Prostate gland (tissue), 2 donors: ENCODE measurements around the gene PIK3R2. TPM values are rescaled to one million over a fixed set of nuclear protein-coding genes. Genes with fewer than 3 reads are reported as not detected.

Experiments
- DNase-seq: peaks from one replicate; pipeline ENCODE4 v3.0.0-alpha.2; 2019; ENCODE audit warnings: low spot score
- H3K27ac ChIP-seq, 2 donors: fragments of 200-600 bp; sonication (generic); 2 replicates each; pipeline ENCODE4 v1.5.1; 2017 to 2019
- H3K27me3 ChIP-seq: fragments of 200-600 bp; sonication (generic); replicated peaks from 2 replicates; pipeline ENCODE4 v1.5.1; 2019; ENCODE audit not compliant: insufficient read depth
- H3K36me3 ChIP-seq, 2 donors: fragments of 200-600 bp; sonication (generic); 1 replicate in 1 of 2; 2 replicates in 1 of 2; pipeline versions ENCODE4 v1.5.1 to v1.8.1; 2017 to 2019
- H3K4me1 ChIP-seq: fragments of 200-600 bp; sonication (generic); replicated peaks from 2 replicates; pipeline ENCODE4 v1.5.1; 2019
- H3K4me3 ChIP-seq, 2 donors: fragments of 200-600 bp; sonication (generic); 2 replicates each; pipeline ENCODE4 v1.5.1; 2017 to 2019
- H3K9me3 ChIP-seq: fragments of 200-600 bp; sonication (generic); 2 replicates; pipeline ENCODE4 v1.5.1; 2017
- POLR2A ChIP-seq: fragments of 450-650 bp; IDR thresholded peaks from one replicate; pipeline ENCODE4 v1.6.1; 2016; ENCODE audit warnings: antibody characterized with exemption, mild to moderate bottlenecking
- POLR2AphosphoS5 ChIP-seq: sonication (generic); formaldehyde crosslinking; IDR thresholded peaks from one replicate; pipeline ENCODE4 v1.6.1; 2017; ENCODE audit warnings: antibody characterized with exemption
- WGBS: methylation state at CpG from one replicate; pipeline ENCODE4 v1.1.5; 2018; 5-methylcytosine and 5-hydroxymethylcytosine counted together
- intact Hi-C: fragments of 100-400 bp; cut with DNase I; formaldehyde crosslinking; loops from one replicate; pipeline ENCODE4 v1.14.2; 2022
- total RNA-seq, 2 donors: library from RNA; depleted of rRNA; stranded (reverse); fragments of >200 nt; gene quantifications; one replicate each; pipeline ENCODE4 v1.1.0, GENCODE V29; 2016
- TF ChIP-seq, protein P1 (sequence below), 4 experiments: fragments of 200-600 bp in 2 of 4; fragments of 450-650 bp in 2 of 4; sonication (generic) in 2 of 4; IDR thresholded peaks; 1 replicate in 3 of 4; 2 replicates in 1 of 4; pipeline ENCODE4 v1.5.1; 2016 to 2019; ENCODE audit warnings: antibody characterized with exemption in 4 of 4, mild to moderate bottlenecking in 2 of 4, moderate library complexity in 2 of 4

PIK3R2 gene
- total RNA-seq, 2 donors from 2014 or later: 41.3 to 71.6 TPM

DNA sequence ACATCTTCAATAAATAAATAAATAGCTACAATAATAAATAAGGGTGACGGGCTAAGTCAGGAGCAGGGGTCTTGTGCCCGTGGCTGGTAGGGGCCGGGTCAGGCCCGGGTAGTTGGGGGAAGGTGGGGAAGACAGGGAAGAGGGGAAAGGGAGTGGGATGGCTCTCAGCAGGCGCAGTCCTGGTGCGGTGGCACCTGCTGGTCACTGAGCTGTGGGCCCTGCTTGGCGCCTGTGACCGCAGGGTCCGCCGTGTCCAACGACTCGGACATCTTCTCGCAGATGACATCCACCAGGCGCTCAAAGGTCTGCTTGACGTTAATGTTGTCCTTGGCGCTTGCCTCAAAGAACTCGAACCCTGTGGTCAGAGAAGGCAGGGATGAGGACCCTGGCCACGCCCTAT, 44.3 kb downstream of the PIK3R2 start:
- no peaks in the 10 kb centered on the region for H3K9me3 ChIP-seq
- H3K27me3 ChIP-seq: no peaks in the 10 kb centered on the region
- peaks cover 6% of the 10 kb centered on the region for H3K4me1 ChIP-seq
- H3K4me3 ChIP-seq: no peak overlapping the region
- DNase-seq: no peak
- no peak for TF ChIP-seq POLR2AphosphoS5
- TF ChIP-seq, protein P1, sequence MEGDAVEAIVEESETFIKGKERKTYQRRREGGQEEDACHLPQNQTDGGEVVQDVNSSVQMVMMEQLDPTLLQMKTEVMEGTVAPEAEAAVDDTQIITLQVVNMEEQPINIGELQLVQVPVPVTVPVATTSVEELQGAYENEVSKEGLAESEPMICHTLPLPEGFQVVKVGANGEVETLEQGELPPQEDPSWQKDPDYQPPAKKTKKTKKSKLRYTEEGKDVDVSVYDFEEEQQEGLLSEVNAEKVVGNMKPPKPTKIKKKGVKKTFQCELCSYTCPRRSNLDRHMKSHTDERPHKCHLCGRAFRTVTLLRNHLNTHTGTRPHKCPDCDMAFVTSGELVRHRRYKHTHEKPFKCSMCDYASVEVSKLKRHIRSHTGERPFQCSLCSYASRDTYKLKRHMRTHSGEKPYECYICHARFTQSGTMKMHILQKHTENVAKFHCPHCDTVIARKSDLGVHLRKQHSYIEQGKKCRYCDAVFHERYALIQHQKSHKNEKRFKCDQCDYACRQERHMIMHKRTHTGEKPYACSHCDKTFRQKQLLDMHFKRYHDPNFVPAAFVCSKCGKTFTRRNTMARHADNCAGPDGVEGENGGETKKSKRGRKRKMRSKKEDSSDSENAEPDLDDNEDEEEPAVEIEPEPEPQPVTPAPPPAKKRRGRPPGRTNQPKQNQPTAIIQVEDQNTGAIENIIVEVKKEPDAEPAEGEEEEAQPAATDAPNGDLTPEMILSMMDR (IDR thresholded peaks at IDR 0.05): no peak
- no peak for TF ChIP-seq POLR2A
- 92% methylated on average over 17 of the region's 18 CpGs for WGBS
- intact Hi-C loops: no loop called here
- H3K36me3 ChIP-seq: no peaks in the 10 kb centered on the region
- H3K27ac ChIP-seq: no peak overlapping the region

DNA sequence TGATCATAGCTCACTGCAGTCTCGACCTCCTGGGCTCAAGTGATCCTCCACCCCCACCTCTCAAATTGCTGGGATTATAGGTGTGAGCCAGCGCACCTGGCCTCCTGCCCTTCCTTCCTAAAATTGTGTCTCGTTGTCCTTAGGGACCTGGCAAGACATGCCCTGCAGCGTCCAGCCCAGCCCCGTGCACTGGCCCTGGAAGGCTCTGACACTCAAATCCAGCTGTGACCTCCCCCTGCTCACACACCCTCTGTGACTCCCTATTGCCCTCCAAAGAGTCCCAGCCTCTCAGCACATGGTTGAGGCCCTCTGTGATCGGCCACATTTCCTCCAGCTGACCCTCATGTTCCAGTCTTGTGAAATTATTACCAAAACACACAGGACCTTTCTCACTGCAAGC, 45.0 kb downstream of the PIK3R2 start:
- Histone ChIP-seq H3K27me3 (no peaks in the 10 kb centered on the region), H3K9me3 (no peaks in the 10 kb centered on the region), H3K36me3 (no peaks in the 10 kb centered on the region), H3K4me1 (peaks cover 9% of the 10 kb centered on the region), H3K27ac (no peak overlapping the region), H3K4me3 (no peak overlapping the region)
- intact Hi-C loops: no loop called here
- no peak for TF ChIP-seq POLR2A
- TF ChIP-seq, protein P1 (IDR thresholded peaks at IDR 0.05): no peak
- TF ChIP-seq POLR2AphosphoS5: no peak
- WGBS: 67% methylated on average over 6 of the region's 6 CpGs
- no peak for DNase-seq

DNA sequence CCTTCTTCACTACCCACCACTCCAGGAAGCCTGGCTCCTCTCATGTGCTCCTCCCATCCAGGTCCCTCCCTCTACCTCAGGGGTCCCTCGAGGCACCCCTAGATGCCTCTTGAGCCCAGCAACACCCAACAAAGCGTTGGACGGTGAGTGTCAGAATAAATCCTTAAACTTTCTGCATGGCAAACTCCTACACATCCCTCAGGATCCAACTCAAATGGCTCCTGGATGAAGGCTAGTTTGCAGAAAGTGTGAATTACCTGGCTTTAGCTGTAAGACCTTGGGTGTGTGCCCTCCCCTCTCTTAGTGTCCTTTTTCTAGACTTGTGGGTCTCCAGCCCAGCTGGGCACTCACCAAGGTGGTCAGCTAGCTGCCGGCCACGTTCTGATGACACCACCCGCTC, 45.4 kb downstream of the PIK3R2 start:
- Histone ChIP-seq H3K36me3 (no peaks in the 10 kb centered on the region), H3K27ac (no peak overlapping the region), H3K9me3 (no peaks in the 10 kb centered on the region), H3K27me3 (no peaks in the 10 kb centered on the region), H3K4me3 (no peak overlapping the region), H3K4me1 (peaks cover 11% of the 10 kb centered on the region)
- 94% methylated on average over 6 of the region's 6 CpGs for WGBS
- no peak for DNase-seq
- intact Hi-C loops: no loop called here
- TF ChIP-seq POLR2AphosphoS5: no peak
- no peak for TF ChIP-seq POLR2A
- TF ChIP-seq, protein P1 (IDR thresholded peaks at IDR 0.05): no peak

DNA sequence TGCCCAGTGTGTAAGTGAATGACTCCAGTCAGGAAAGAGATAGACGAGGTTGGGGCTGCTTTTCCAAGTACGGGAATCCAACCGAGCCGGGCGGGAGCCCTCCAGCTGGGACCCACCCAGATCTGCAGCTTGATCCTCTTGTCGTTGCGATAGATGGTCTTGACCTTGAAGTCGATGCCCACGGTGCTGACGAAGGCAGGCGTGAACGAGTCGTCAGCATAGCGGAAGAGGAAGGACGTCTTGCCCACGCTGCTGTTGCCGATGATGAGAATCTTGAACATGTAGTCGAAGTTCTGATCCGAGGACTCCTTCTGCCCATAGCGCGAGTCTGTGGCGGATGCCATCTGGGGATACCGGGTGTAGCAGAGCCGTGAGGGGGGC, 49.4 kb downstream of the PIK3R2 start:
- 78% methylated on average over 24 of the region's 24 CpGs for whole genome bisulfite sequencing
- Histone ChIP-seq H3K9me3 (no peaks in the 10 kb centered on the region), H3K27ac (no peak overlapping the region), H3K36me3 (no peaks in the 10 kb centered on the region), H3K4me1 (peaks cover 5% of the 10 kb centered on the region), H3K27me3 (no peaks in the 10 kb centered on the region), H3K4me3 (no peak overlapping the region)
- TF ChIP-seq, protein P1 (IDR thresholded peaks at IDR 0.05): no peak
- TF ChIP-seq POLR2A (no peak), POLR2AphosphoS5 (no peak)
- DNase-seq: no peak
- intact Hi-C loops: loop anchor here (5.0 to 10.0 kb wide), 2 partner anchors 120 to 212 kb away; partner anchors contain the start of genes LSM4 and SSBP4

DNA sequence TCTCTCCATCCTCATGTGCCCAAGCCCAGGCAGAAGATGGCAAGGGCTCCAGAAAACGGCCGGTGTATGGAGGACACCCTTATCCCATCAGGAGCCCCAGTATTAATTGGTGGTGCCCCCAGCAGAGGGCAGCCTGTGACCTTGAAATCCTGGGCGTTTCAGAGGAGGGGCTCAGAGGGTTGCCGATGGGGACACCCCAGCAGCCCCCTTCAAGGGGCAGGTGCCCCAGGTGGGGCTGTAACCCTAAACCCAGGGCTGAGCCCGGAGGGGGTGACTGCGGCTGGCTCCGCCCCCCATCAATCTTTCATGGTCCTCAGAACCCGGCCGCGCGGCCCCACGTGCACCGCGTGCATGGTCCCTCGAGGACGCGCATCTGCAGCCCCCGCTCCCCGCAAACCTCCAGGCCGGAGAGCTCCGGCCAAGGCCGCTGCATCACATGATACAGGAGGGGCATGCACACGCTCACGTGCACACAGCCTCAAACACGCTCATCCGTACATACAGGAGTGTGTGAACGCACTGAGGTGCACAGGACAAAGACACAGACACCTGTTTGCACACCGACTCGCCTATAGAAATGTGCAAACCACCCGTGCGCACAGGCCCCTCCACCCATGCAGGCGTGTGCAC, 49.9 kb downstream of the PIK3R2 start:
- TF ChIP-seq, protein P1 (IDR thresholded peaks at IDR 0.05): peak in 2 of 4 experiments; percentile 17 to 20
- TF ChIP-seq POLR2A (no peak), POLR2AphosphoS5 (no peak)
- H3K27ac ChIP-seq: no peak overlapping the region
- WGBS: 12% methylated on average over 10 of the region's 32 CpGs
- no peaks in the 10 kb centered on the region for H3K9me3 ChIP-seq
- DNase-seq: no peak
- H3K27me3 ChIP-seq: no peaks in the 10 kb centered on the region
- no peaks in the 10 kb centered on the region for H3K36me3 ChIP-seq
- intact Hi-C loops: loop anchor here (5.0 to 10.0 kb wide), 2 partner anchors 119 to 212 kb away; partner anchors contain the start of genes LSM4 and SSBP4
- H3K4me1 ChIP-seq: peaks cover 5% of the 10 kb centered on the region
- H3K4me3 ChIP-seq: peak overlapping the region; percentile 68 to 80
